CD4-positive, alpha-beta T cell treated with Interleukin-17A for 4 hours (primary cell): ENCODE data around the gene PSG5.
"Not testable (repeated sequence)": the region's sequence is repeated elsewhere in the genome, so short reads cannot be mapped to it uniquely, and the experiment has no call there.

Source experiments
- DNase-seq: peaks from one replicate; pipeline ENCODE4 v3.0.0-alpha.2; 2020; ENCODE audit warnings: mixed read lengths

PSG5 gene

GRCh38 chr19:43181869-43182771, 4.2 kb downstream of the PSG5 start:
- DNase-seq = not testable (repeated sequence)

GRCh38 chr19:43179569-43180147, 6.7 kb downstream of the PSG5 start:
- DNase-seq = not testable (repeated sequence)

- DNase-seq = not testable (repeated sequence)
These were observed 7.8 kb downstream of the PSG5 start for GRCh38 chr19:43178577-43178976.

- not testable (repeated sequence) for DNase-seq
These were observed 20.4 kb downstream of the PSG5 start for GRCh38 chr19:43165906-43166305.

GRCh38 chr19:43163135-43163534, 23.2 kb downstream of the PSG5 start:
- DNase-seq = not testable (repeated sequence)

- DNase-seq = not testable (repeated sequence)
These were observed 24.1 kb downstream of the PSG5 start for GRCh38 chr19:43162261-43162660.

GRCh38 chr19:43152214-43152613, 34.1 kb downstream of the PSG5 start:
- no peak for DNase-seq

- not testable (repeated sequence) for DNase-seq
These were observed 36.5 kb downstream of the PSG5 start for GRCh38 chr19:43149788-43150187.

- no peak for DNase-seq
These were observed 38.1 kb downstream of the PSG5 start for GRCh38 chr19:43148233-43148632.

- DNase-seq = not testable (repeated sequence)
These were observed 44.6 kb downstream of the PSG5 start for GRCh38 chr19:43141763-43142162.

GRCh38 chr19:43132696-43133095, 53.6 kb downstream of the PSG5 start:
- DNase-seq = no peak

- not testable (repeated sequence) for DNase-seq
These were observed 55.0 kb downstream of the PSG5 start for GRCh38 chr19:43131281-43131842.

GRCh38 chr19:43129197-43129596, 57.1 kb downstream of the PSG5 start:
- not testable (repeated sequence) for DNase-seq

- DNase-seq = not testable (repeated sequence)
These were observed 59.0 kb downstream of the PSG5 start for GRCh38 chr19:43127336-43127735.

GRCh38 chr19:43126720-43127119, 59.6 kb downstream of the PSG5 start:
- no peak for DNase-seq

- DNase-seq = no peak
These were observed 62.0 kb downstream of the PSG5 start for GRCh38 chr19:43124360-43124759.

GRCh38 chr19:43120433-43121026, 65.8 kb downstream of the PSG5 start:
- DNase-seq = not testable (repeated sequence)

- DNase-seq = not testable (repeated sequence)
These were observed 66.8 kb downstream of the PSG5 start for GRCh38 chr19:43119526-43119925.
